H1 (cell line): Measurements from ENCODE around the gene HTRA2. TPM values are rescaled to one million over a fixed set of nuclear protein-coding genes. Genes with fewer than 3 reads are reported as not detected.

Experiments used
- CTCF ChIA-PET: fragments of 300-600 bp; sonication (Branson Sonifier 250); formaldehyde crosslinking; loops from one replicate; lab custom pipeline; 2021; ENCODE audit not compliant: partially characterized antibody; lab: Charles Lee
- POLR2A ChIA-PET: fragments of 300-600 bp; sonication (Branson Sonifier 250); formaldehyde crosslinking; loops from one replicate; lab custom pipeline; 2021; ENCODE audit warnings: inconsistent platforms; ENCODE audit not compliant: partially characterized antibody; lab: Charles Lee
- DNase-seq, 2 experiments: peaks; one replicate each; pipeline versions ENCODE4 v3.0.0 to v3.0.0-alpha.2; 2010 to 2022; ENCODE audit warnings: low spot score in 2 of 2, low read depth in 1 of 2, mixed read lengths in 1 of 2
- FAIRE-seq: peaks from 2 replicates; lab custom pipeline; 2011; peaks lifted over from hg19 to GRCh38; lab: Jason Lieb, UNC
- H2AFZ ChIP-seq: 2 replicates; pipeline ENCODE4 v1.8.1; 2012; ENCODE audit warnings: low read length, inconsistent platforms
- H2AK5ac ChIP-seq: 2 replicates; pipeline ENCODE4 v1.6.1; 2013; ENCODE audit warnings: low read depth, low read length
- H2BK120ac ChIP-seq: replicated peaks from 2 replicates; pipeline ENCODE3; 2013; ENCODE audit warnings: low read depth, low read length, inconsistent platforms
- H2BK12ac ChIP-seq: 2 replicates; pipeline ENCODE4 v1.6.1; 2013; ENCODE audit warnings: low read depth, low read length
- H2BK15ac ChIP-seq: 2 replicates; pipeline ENCODE4 v1.6.1; 2013; ENCODE audit warnings: low read length
- H2BK20ac ChIP-seq: 2 replicates; pipeline ENCODE4 v1.6.1; 2013; ENCODE audit warnings: low read length
- H2BK5ac ChIP-seq: 2 replicates; pipeline ENCODE4 v1.6.1; 2013; ENCODE audit warnings: low read depth, low read length
- H3K14ac ChIP-seq: 2 replicates; pipeline ENCODE4 v1.6.1; 2013; ENCODE audit warnings: inconsistent platforms; ENCODE audit not compliant: insufficient read length
- H3K18ac ChIP-seq: 2 replicates; pipeline ENCODE4 v1.6.1; 2013; ENCODE audit warnings: low read length; ENCODE audit errors: extremely low read depth
- H3K23ac ChIP-seq: 2 replicates; pipeline ENCODE4 v1.6.1; 2013; ENCODE audit warnings: inconsistent platforms; ENCODE audit not compliant: insufficient read length
- H3K23me2 ChIP-seq: 2 replicates; pipeline ENCODE4 v1.6.1; 2013; ENCODE audit warnings: low read depth, low read length
- H3K27ac ChIP-seq: 2 replicates; pipeline ENCODE4 v1.6.1; 2011; ENCODE audit warnings: low read depth, low read length, inconsistent platforms
- H3K27me3 ChIP-seq, 4 experiments: replicated peaks in 1 of 4; 1 replicate in 1 of 4; 2 replicates in 3 of 4; pipeline versions ENCODE4 v1.6.1 to v1.8.1; 2011 to 2013; ENCODE audit warnings: low read length in 3 of 4, mild to moderate bottlenecking in 3 of 4, inconsistent platforms in 2 of 4, mixed read lengths in 2 of 4, moderate library complexity in 1 of 4; ENCODE audit not compliant: control insufficient read depth in 3 of 4, insufficient read depth in 3 of 4; ENCODE audit errors: extremely low read depth in 1 of 4
- H3K36me3 ChIP-seq, 4 experiments: 2 replicates each; pipeline versions ENCODE4 v1.6.1 to v1.8.1; 2011 to 2013; ENCODE audit warnings: mild to moderate bottlenecking in 4 of 4, low read length in 3 of 4, moderate library complexity in 2 of 4, control low read depth in 1 of 4, inconsistent platforms in 1 of 4; ENCODE audit not compliant: insufficient read depth in 4 of 4, control insufficient read depth in 2 of 4
- H3K4ac ChIP-seq: replicated peaks from 2 replicates; pipeline ENCODE3; 2013; ENCODE audit warnings: low read length, low read depth, mixed read lengths, inconsistent platforms; ENCODE audit not compliant: insufficient read length
- H3K4me1 ChIP-seq, 4 experiments: replicated peaks in 1 of 4; 1 replicate in 1 of 4; 2 replicates in 3 of 4; pipeline versions ENCODE4 v1.6.1 to v1.8.1; 2011 to 2013; ENCODE audit warnings: low read length in 3 of 4, inconsistent platforms in 2 of 4, mixed read lengths in 1 of 4; ENCODE audit not compliant: insufficient read depth in 4 of 4, control insufficient read depth in 3 of 4
- H3K4me2 ChIP-seq, 2 experiments: 2 replicates each; pipeline versions ENCODE4 v1.6.1 to v1.8.1; 2011 to 2013; ENCODE audit warnings: low read depth in 2 of 2, low read length in 2 of 2, control low read depth in 1 of 2, inconsistent platforms in 1 of 2, mild to moderate bottlenecking in 1 of 2; ENCODE audit not compliant: insufficient read depth in 1 of 2
- H3K4me3 ChIP-seq, 4 experiments: fragments of 200-600, 300-600 bp in 1 of 4; sonication (generic), shearing (Covaris generic), sonication (Bioruptor Twin) in 1 of 4; 2 replicates each; pipeline versions ENCODE4 v1.5.1 to v1.8.1; 2011 to 2016; ENCODE audit warnings: low read length in 4 of 4, low read depth in 3 of 4, control low read depth in 2 of 4, inconsistent platforms in 2 of 4, mild to moderate bottlenecking in 2 of 4, mixed read lengths in 1 of 4, moderate library complexity in 1 of 4; ENCODE audit not compliant: insufficient read depth in 2 of 4; ENCODE audit errors: extremely low read depth in 1 of 4
- H3K56ac ChIP-seq: replicated peaks from 2 replicates; pipeline ENCODE3; 2013; ENCODE audit warnings: low read depth, mild to moderate bottlenecking, mixed read lengths, low read length, inconsistent platforms; ENCODE audit not compliant: insufficient read length
- H3K79me1 ChIP-seq: 2 replicates; pipeline ENCODE4 v1.6.1; 2013; ENCODE audit warnings: low read depth, low read length, control low read depth
- H3K79me2 ChIP-seq, 2 experiments: 2 replicates each; pipeline versions ENCODE4 v1.6.1 to v1.8.1; 2012 to 2013; ENCODE audit warnings: low read length in 2 of 2, mild to moderate bottlenecking in 2 of 2, inconsistent platforms in 1 of 2; ENCODE audit not compliant: insufficient read depth in 2 of 2, control insufficient read depth in 1 of 2
- H3K9ac ChIP-seq, 4 experiments: replicated peaks in 1 of 4; 1 replicate in 1 of 4; 2 replicates in 3 of 4; pipeline versions ENCODE4 v1.6.1 to v1.8.1; 2011 to 2013; ENCODE audit warnings: low read depth in 3 of 4, low read length in 3 of 4, control low read depth in 2 of 4, mild to moderate bottlenecking in 2 of 4, moderate library complexity in 2 of 4, inconsistent platforms in 1 of 4; ENCODE audit errors: extremely low read depth in 1 of 4
- H3K9me3 ChIP-seq, 2 experiments: 2 replicates each; pipeline versions ENCODE4 v1.6.1 to v1.8.1; 2012 to 2013; ENCODE audit warnings: mild to moderate bottlenecking in 2 of 2, moderate library complexity in 2 of 2, control low read depth in 1 of 2, inconsistent platforms in 1 of 2, low read depth in 1 of 2, low read length in 1 of 2, mixed read lengths in 1 of 2; ENCODE audit not compliant: insufficient read depth in 2 of 2
- H4K20me1 ChIP-seq, 2 experiments: replicated peaks in 1 of 2; 2 replicates each; pipeline versions ENCODE3 to v1.8.1; 2011 to 2013; ENCODE audit warnings: inconsistent platforms in 2 of 2, low read length in 2 of 2, mild to moderate bottlenecking in 1 of 2; ENCODE audit not compliant: insufficient read depth in 2 of 2, control insufficient read depth in 1 of 2
- H4K5ac ChIP-seq: 2 replicates; pipeline ENCODE4 v1.6.1; 2013; ENCODE audit warnings: low read length, low read depth, mixed read lengths, inconsistent platforms; ENCODE audit not compliant: insufficient read length
- H4K8ac ChIP-seq: 2 replicates; pipeline ENCODE4 v1.8.0; 2013; ENCODE audit warnings: mild to moderate bottlenecking, moderate library complexity, low read length, inconsistent platforms; ENCODE audit not compliant: insufficient read depth; ENCODE audit errors: extremely low read depth
- H4K91ac ChIP-seq: replicated peaks from 2 replicates; pipeline ENCODE3; 2013; ENCODE audit warnings: low read length, mixed read lengths, inconsistent platforms; ENCODE audit not compliant: insufficient read length
- ASH2L ChIP-seq: fragments of 200-600, 300-600 bp; sonication (generic); IDR thresholded peaks from one replicate; pipeline ENCODE4 v1.7.1; 2017; ENCODE audit warnings: low read length
- CHD2 ChIP-seq: IDR thresholded peaks from 2 replicates; pipeline ENCODE4 v1.6.1; 2012; ENCODE audit warnings: low read length, improper control_type of control experiment
- MAX ChIP-seq: IDR thresholded peaks from 2 replicates; pipeline ENCODE4 v1.6.1; 2012; ENCODE audit warnings: inconsistent platforms
- PHF8 ChIP-seq: fragments of 200-600 bp; sonication (generic); conservative IDR thresholded peaks from 2 replicates; pipeline ENCODE4 v1.7.1; 2012; ENCODE audit warnings: low read depth, mild to moderate bottlenecking, inconsistent platforms, low read length, moderate library complexity
- RBBP5 ChIP-seq: IDR thresholded peaks from 2 replicates; pipeline ENCODE4 v1.7.1; 2012; ENCODE audit warnings: low read depth, mild to moderate bottlenecking, inconsistent platforms, low read length, moderate library complexity, borderline replicate concordance
- TEAD4 ChIP-seq: IDR thresholded peaks from 2 replicates; pipeline ENCODE4 v1.6.1; 2012; ENCODE audit warnings: low read depth, low read length, inconsistent platforms, mixed read lengths
- WGBS, 2 experiments: shearing (Covaris generic) in 1 of 2; methylation state at CpG; one replicate each; pipeline versions ENCODE4 v1.1.6 to v1.1.7; 2013 to 2015; ENCODE audit warnings: low lambda C conversion rate in 2 of 2, mixed read lengths in 2 of 2, inconsistent platforms in 1 of 2, low coverage in 1 of 2, missing lambda C conversion rate in 1 of 2; ENCODE audit not compliant: insufficient replicate concordance in 2 of 2, insufficient coverage in 1 of 2, insufficient read length in 1 of 2; ENCODE audit errors: extremely low coverage in 1 of 2, missing lambda C conversion rate in 1 of 2; 5-methylcytosine and 5-hydroxymethylcytosine counted together
- polyA plus RNA-seq, 7 experiments: library from polyadenylated mRNA; depleted of rRNA in 3 of 7; stranded (reverse) in 5 of 7; unstranded in 2 of 7; fragments of >200 nt in 5 of 7; fragments of 200-250 nt in 2 of 7; gene quantifications; 1 replicate in 5 of 7; 2 replicates in 1 of 7; 4 replicates in 1 of 7; pipeline versions ENCODE4 v1.2.1 to v1.2.3, GENCODE V29; 2011 to 2013; ENCODE audit warnings: missing spikeins in 2 of 7, mixed read lengths in 2 of 7
- total RNA-seq: library from RNA; stranded (reverse); fragmentation: NEBNext Ultra II Directional; extraction: Animal tissue kit (Norgen Biotek cat#: 25700); gene quantifications from 2 replicates; pipeline ENCODE4 v1.2.1, GENCODE V29; 2021

Gene HTRA2
- total and polyA plus RNA-seq, 2 of the 8 experiments (the other 6 are each of a cell fraction or from before 2014, with no cell fraction given), result 21.6 to 37.6 TPM

GRCh38 chr2:74488643-74489481 is 40.9 kb upstream of the HTRA2 start:
- Histone ChIP-seq H3K27ac (no peak overlapping the region), H3K4me1 (no peaks in the 10 kb centered on the region), H3K27me3 (no peaks in the 10 kb centered on the region), H3K4me2 (no peak overlapping the region), H2BK12ac (no peak overlapping the region), H4K20me1 (peaks cover 2 to 6% of the 10 kb centered on the region in 2 experiments), H3K79me1 (no peaks in the 10 kb centered on the region), H3K4ac (no peak overlapping the region), H3K4me3 (no peak overlapping the region), H3K23me2 (no peaks in the 10 kb centered on the region), H3K14ac (no peak overlapping the region), H4K5ac (no peak overlapping the region), H2BK120ac (no peak overlapping the region), H3K56ac (no peak overlapping the region), H3K79me2 (0 out of 4 replicates have a peak, but pooled peaks cover 0 to 2% of the 10 kb centered on the region in 2 experiments), H3K23ac (no peak overlapping the region), H2AFZ (no peak overlapping the region), H3K9ac (no peak overlapping the region), H3K18ac (no peak overlapping the region), H2BK15ac (no peak overlapping the region), H2BK20ac (no peak overlapping the region), H3K36me3 (peaks cover 7 to 22% (median 18%) of the 10 kb centered on the region in 4 experiments), H2AK5ac (no peak overlapping the region), H4K91ac (no peak overlapping the region), H3K9me3 (no peaks in the 10 kb centered on the region), H2BK5ac (no peak overlapping the region), H4K8ac (no peak overlapping the region)
- TF ChIP-seq MAX (no peak), ASH2L (no peak), RBBP5 (no peak), PHF8 (no peak), TEAD4 (no peak), CHD2 (no peak)
- ChIA-PET POLR2A (interaction anchor here (0.9 to 3.2 kb wide), 9 partner anchors 8 to 50 kb away, joined by 3 to 11 read pairs (median 4); partner anchors contain the start of genes LBX2, PCGF1 and WBP1), CTCF (interaction anchor here (0.9 to 6.9 kb wide), 8 partner anchors 12 to 98 kb away, joined by 3 to 37 read pairs (median 4); partner anchors contain the start of genes INO80B and LBX2)
- FAIRE-seq (no peak), DNase-seq (no peak)
- WGBS, 2 experiments, result 88% methylated on average over 9 of the region's 9 CpGs; no CpG with 5 or more reads in 1 of the 2 experiments
